ENCODE data around the gene ATF7IP2. TPM values are rescaled to one million over a fixed set of nuclear protein-coding genes. Genes with fewer than 3 reads are reported as not detected.
A peak's percentile ranks its signal among the peaks of the same experiment; 100 is the strongest.

ATF7IP2 gene
- total and polyA plus RNA-seq, 9 of the 15 experiments (the other 6 are each of a cell fraction or from before 2014, with no cell fraction given): 131 to 515 (median 196) TPM

DNA sequence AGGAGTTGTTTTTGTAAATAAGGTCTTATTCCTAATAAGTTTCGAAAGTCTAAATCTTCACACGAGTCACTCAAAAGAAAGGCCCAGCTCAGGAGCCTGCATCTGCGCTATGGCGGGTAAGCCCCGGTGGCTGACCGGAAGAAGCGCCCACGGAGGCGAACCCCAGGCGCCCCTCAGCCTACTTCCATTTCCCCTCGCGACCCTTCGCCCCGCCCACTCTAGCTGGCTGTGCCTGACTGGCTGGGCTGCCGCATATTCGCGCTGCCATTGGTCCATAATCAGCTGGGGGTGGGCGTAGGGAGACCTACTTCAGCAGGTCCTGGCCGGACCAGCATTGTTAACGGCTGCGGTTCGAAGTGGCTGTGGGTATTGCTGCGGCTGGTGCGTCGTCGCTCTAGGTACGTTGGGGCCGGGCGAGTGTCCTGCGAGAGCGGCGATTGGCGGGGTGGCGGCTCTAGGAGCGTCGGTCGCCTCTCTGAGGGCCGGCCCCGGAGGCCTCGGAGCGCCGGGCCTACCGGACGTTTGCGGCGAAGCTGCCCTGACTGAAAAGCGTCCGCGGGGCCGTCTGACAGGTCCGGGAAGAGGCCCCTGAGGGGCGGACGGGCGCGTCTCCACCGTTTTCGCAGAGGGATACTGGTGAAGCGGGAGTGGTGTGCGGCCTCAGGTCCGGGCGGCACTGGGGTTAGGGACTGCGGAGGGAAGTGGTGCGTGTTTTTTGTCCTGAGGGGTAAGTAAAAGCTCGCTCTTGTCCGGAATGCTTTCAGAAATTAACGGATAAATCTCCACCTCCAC is at the start of gene ATF7IP2 (continued):
- TF ChIP-seq, protein P1, sequence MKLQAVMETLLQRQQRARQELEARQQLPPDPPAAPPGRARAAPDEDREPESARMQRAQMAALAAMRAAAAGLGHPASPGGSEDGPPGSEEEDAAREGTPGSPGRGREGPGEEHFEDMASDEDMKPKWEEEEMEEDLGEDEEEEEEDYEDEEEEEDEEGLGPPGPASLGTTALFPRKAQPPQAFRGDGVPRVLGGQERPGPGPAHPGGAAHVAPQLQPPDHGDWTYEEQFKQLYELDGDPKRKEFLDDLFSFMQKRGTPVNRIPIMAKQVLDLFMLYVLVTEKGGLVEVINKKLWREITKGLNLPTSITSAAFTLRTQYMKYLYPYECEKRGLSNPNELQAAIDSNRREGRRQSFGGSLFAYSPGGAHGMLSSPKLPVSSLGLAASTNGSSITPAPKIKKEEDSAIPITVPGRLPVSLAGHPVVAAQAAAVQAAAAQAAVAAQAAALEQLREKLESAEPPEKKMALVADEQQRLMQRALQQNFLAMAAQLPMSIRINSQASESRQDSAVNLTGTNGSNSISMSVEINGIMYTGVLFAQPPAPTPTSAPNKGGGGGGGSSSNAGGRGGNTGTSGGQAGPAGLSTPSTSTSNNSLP (IDR thresholded peaks at IDR 0.05; ENCODE audit: borderline replicate concordance, low read depth, low read length): no peak
- TF ChIP-seq SRSF1 (IDR thresholded peaks at IDR 0.05; ENCODE audit: low read depth, low read length): no peak
- TF ChIP-seq SAFB (IDR thresholded peaks at IDR 0.05; ENCODE audit: borderline replicate concordance, low read depth, low read length): 0 out of 2 replicates have a peak, but pooled peaks have one; percentile 9
- TF ChIP-seq ZFP1 (CRISPR knock-in tag; IDR thresholded peaks at IDR 0.05): no peak
- TF ChIP-seq, protein P2, sequence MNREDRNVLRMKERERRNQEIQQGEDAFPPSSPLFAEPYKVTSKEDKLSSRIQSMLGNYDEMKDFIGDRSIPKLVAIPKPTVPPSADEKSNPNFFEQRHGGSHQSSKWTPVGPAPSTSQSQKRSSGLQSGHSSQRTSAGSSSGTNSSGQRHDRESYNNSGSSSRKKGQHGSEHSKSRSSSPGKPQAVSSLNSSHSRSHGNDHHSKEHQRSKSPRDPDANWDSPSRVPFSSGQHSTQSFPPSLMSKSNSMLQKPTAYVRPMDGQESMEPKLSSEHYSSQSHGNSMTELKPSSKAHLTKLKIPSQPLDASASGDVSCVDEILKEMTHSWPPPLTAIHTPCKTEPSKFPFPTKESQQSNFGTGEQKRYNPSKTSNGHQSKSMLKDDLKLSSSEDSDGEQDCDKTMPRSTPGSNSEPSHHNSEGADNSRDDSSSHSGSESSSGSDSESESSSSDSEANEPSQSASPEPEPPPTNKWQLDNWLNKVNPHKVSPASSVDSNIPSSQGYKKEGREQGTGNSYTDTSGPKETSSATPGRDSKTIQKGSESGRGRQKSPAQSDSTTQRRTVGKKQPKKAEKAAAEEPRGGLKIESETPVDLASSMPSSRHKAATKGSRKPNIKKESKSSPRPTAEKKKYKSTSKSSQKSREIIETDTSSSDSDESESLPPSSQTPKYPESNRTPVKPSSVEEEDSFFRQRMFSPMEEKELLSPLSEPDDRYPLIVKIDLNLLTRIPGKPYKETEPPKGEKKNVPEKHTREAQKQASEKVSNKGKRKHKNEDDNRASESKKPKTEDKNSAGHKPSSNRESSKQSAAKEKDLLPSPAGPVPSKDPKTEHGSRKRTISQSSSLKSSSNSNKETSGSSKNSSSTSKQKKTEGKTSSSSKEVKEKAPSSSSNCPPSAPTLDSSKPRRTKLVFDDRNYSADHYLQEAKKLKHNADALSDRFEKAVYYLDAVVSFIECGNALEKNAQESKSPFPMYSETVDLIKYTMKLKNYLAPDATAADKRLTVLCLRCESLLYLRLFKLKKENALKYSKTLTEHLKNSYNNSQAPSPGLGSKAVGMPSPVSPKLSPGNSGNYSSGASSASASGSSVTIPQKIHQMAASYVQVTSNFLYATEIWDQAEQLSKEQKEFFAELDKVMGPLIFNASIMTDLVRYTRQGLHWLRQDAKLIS (CRISPR knock-in tag; IDR thresholded peaks at IDR 0.05): peak; percentile 89
- no peak for TF ChIP-seq POU5F1 (IDR thresholded peaks at IDR 0.05; ENCODE audit: borderline replicate concordance, low read depth, low read length, partially characterized antibody)
- TF ChIP-seq ZNF444 (CRISPR knock-in tag; IDR thresholded peaks at IDR 0.05): no peak
- TF ChIP-seq NCOA1 (IDR thresholded peaks at IDR 0.05; ENCODE audit: low read depth): no peak
- TF ChIP-seq JUN (IDR thresholded peaks at IDR 0.05; ENCODE audit: borderline replicate concordance, low read depth, low read length): no peak
- TF ChIP-seq JUN (CRISPR knock-in tag; IDR thresholded peaks at IDR 0.05; ENCODE audit: borderline replicate concordance): no peak
- no peak for TF ChIP-seq HOXB6 (CRISPR knock-in tag; IDR thresholded peaks at IDR 0.05; ENCODE audit: borderline replicate concordance)
- TF ChIP-seq BACH1 (tag; IDR thresholded peaks at IDR 0.05): no peak
- 0 out of 2 replicates have a peak, but pooled peaks have one; percentile 25 for TF ChIP-seq ERF (CRISPR knock-in tag; IDR thresholded peaks at IDR 0.05)
- peak; percentile 96 for TF ChIP-seq SP1 (CRISPR knock-in tag; IDR thresholded peaks at IDR 0.05)
- TF ChIP-seq HDAC6 (IDR thresholded peaks at IDR 0.05; ENCODE audit: low read depth, low read length): no peak
- no peak for TF ChIP-seq BRD9 (IDR thresholded peaks at IDR 0.05; ENCODE audit: low read depth, partially characterized antibody)
- peak; percentile 77 for TF ChIP-seq PRPF4 (IDR thresholded peaks at IDR 0.05; ENCODE audit: insufficient read depth, low read depth, low read length, poor library complexity, severe bottlenecking)
- TF ChIP-seq, protein P3, sequence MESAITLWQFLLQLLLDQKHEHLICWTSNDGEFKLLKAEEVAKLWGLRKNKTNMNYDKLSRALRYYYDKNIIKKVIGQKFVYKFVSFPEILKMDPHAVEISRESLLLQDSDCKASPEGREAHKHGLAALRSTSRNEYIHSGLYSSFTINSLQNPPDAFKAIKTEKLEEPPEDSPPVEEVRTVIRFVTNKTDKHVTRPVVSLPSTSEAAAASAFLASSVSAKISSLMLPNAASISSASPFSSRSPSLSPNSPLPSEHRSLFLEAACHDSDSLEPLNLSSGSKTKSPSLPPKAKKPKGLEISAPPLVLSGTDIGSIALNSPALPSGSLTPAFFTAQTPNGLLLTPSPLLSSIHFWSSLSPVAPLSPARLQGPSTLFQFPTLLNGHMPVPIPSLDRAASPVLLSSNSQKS (CRISPR knock-in tag; IDR thresholded peaks at IDR 0.05): no peak
- 0 out of 2 replicates have a peak, but pooled peaks have one; percentile 6 for TF ChIP-seq JUND (IDR thresholded peaks at IDR 0.05; ENCODE audit: borderline replicate concordance, low read depth, low read length)
- TF ChIP-seq JUND (tag; IDR thresholded peaks at IDR 0.05; ENCODE audit: borderline replicate concordance, low read depth, low read length): no peak
- peak; percentile 69 for TF ChIP-seq RBM25 (IDR thresholded peaks at IDR 0.05; ENCODE audit: low read depth, low read length, severe bottlenecking)
- no peak for TF ChIP-seq EHMT2 (IDR thresholded peaks at IDR 0.05)
